GM23338 (cell line): ENCODE results near the gene MYORG. TPM values are rescaled to one million over a fixed set of nuclear protein-coding genes. Genes with fewer than 3 reads are reported as not detected.
"Not testable (repeated sequence)": the region's sequence is repeated elsewhere in the genome, so short reads cannot be mapped to it uniquely, and the experiment has no call there.

Experiments used
- ATAC-seq: fragments of 200-7000 bp; cut with Tn5 transposase; 3 replicates; pipeline ENCODE4 v1.9.1; 2020
- DNase-seq: peaks from one replicate; pipeline ENCODE4 v3.0.0-alpha.2; 2015; ENCODE audit warnings: low spot score
- H2AFZ ChIP-seq: fragments of 200-600 bp; sonication (generic); 2 replicates; pipeline ENCODE4 v1.8.0; 2016; ENCODE audit warnings: antibody characterized with exemption, mild to moderate bottlenecking, moderate library complexity
- H3F3A ChIP-seq: fragments of 200-600 bp; sonication (generic); replicated peaks from 2 replicates; pipeline ENCODE4 v1.8.0; 2017; ENCODE audit warnings: antibody characterized with exemption, mixed run types, low read depth
- H3K27ac ChIP-seq: fragments of 200-600 bp; sonication (generic); 2 replicates; pipeline ENCODE4 v1.6.1; 2016; ENCODE audit warnings: low read depth
- H3K27me3 ChIP-seq: fragments of 200-600 bp; sonication (generic); 2 replicates; pipeline ENCODE4 v1.8.0; 2016; ENCODE audit warnings: mild to moderate bottlenecking, mixed run types, moderate library complexity; ENCODE audit not compliant: insufficient read depth
- H3K36me3 ChIP-seq: fragments of 200-600 bp; sonication (generic); 2 replicates; pipeline ENCODE4 v1.8.0; 2016; ENCODE audit warnings: mild to moderate bottlenecking; ENCODE audit not compliant: insufficient read depth
- H3K4me1 ChIP-seq: fragments of 200-600 bp; sonication (generic); 2 replicates; pipeline ENCODE4 v1.8.0; 2016; ENCODE audit warnings: mild to moderate bottlenecking, moderate library complexity; ENCODE audit not compliant: insufficient read depth
- H3K4me2 ChIP-seq: fragments of 200-600 bp; sonication (generic); 2 replicates; pipeline ENCODE4 v1.7.1; 2017; ENCODE audit warnings: mixed run types
- H3K4me3 ChIP-seq: fragments of 200-600 bp; sonication (generic); 2 replicates; pipeline ENCODE4 v1.6.1; 2016; ENCODE audit warnings: mixed run types
- H3K79me2 ChIP-seq: fragments of 200-600 bp; sonication (generic); replicated peaks from 2 replicates; pipeline ENCODE4 v1.8.0; 2017; ENCODE audit warnings: mild to moderate bottlenecking; ENCODE audit not compliant: insufficient read depth
- H3K9me2 ChIP-seq: fragments of 200-600 bp; sonication (generic); 2 replicates; pipeline ENCODE4 v1.8.0; 2017; ENCODE audit not compliant: insufficient read depth
- H4K20me1 ChIP-seq: fragments of 200-600 bp; sonication (generic); replicated peaks from 2 replicates; pipeline ENCODE4 v1.8.0; 2017; ENCODE audit warnings: mild to moderate bottlenecking; ENCODE audit not compliant: insufficient read depth
- H3K27ac Mint-ChIP-seq: 2 replicates; pipeline ENCODE4 v1.8.0; 2020; ENCODE audit warnings: inconsistent platforms, mild to moderate bottlenecking, moderate library complexity, mixed read lengths
- H3K27me3 Mint-ChIP-seq: 3 replicates; pipeline ENCODE4 v1.8.0; 2022; ENCODE audit warnings: low read depth, mild to moderate bottlenecking, moderate library complexity, mixed read lengths, inconsistent platforms; ENCODE audit not compliant: insufficient read depth, poor library complexity
- H3K36me3 Mint-ChIP-seq: 3 replicates; pipeline ENCODE4 v1.8.0; 2021; ENCODE audit warnings: low read depth, mild to moderate bottlenecking, inconsistent platforms, moderate library complexity, mixed read lengths
- H3K4me1 Mint-ChIP-seq: 3 replicates; pipeline ENCODE4 v1.8.0; 2020; ENCODE audit warnings: mild to moderate bottlenecking, inconsistent platforms, mixed read lengths
- H3K4me3 Mint-ChIP-seq: 3 replicates; pipeline ENCODE4 v1.8.0; 2021; ENCODE audit warnings: moderate library complexity, mild to moderate bottlenecking, inconsistent platforms, mixed read lengths
- H3K9me3 Mint-ChIP-seq: 3 replicates; pipeline ENCODE4 v1.8.0; 2020; ENCODE audit warnings: moderate library complexity, mild to moderate bottlenecking, inconsistent platforms, mixed read lengths
- ETS1 ChIP-seq: IDR thresholded peaks from 2 replicates; pipeline ENCODE4 v1.6.1; 2016; ENCODE audit warnings: antibody characterized with exemption
- EZH2 ChIP-seq: fragments of 200-600 bp; sonication (generic); IDR thresholded peaks from one replicate; pipeline ENCODE4 v1.8.0; 2017; ENCODE audit warnings: antibody characterized with exemption, mild to moderate bottlenecking, low read depth; ENCODE audit not compliant: unreplicated experiment
- EZH2phosphoT487 ChIP-seq: fragments of 200-600 bp; sonication (generic); IDR thresholded peaks from one replicate; pipeline ENCODE4 v1.8.1; 2018; ENCODE audit warnings: antibody characterized with exemption; ENCODE audit not compliant: unreplicated experiment
- JUNB ChIP-seq: IDR thresholded peaks from one replicate; pipeline ENCODE4 v1.6.1; 2016; ENCODE audit warnings: antibody characterized with exemption; ENCODE audit not compliant: unreplicated experiment
- POLR2AphosphoS5 ChIP-seq: IDR thresholded peaks from 2 replicates; pipeline ENCODE4 v1.6.1; 2016; ENCODE audit warnings: antibody characterized with exemption, low read depth
- REST ChIP-seq: IDR thresholded peaks from one replicate; pipeline ENCODE4 v1.6.1; 2018; ENCODE audit warnings: antibody characterized with exemption; ENCODE audit not compliant: unreplicated experiment
- STAT1 ChIP-seq: IDR thresholded peaks from one replicate; pipeline ENCODE4 v1.6.1; 2016; ENCODE audit warnings: antibody characterized with exemption; ENCODE audit not compliant: unreplicated experiment
- ZNF331 ChIP-seq: fragments of 250-450 bp; sonication (Bioruptor Pico); IDR thresholded peaks from 2 replicates; pipeline ENCODE4 v1.5.0; 2020; ENCODE audit warnings: low read depth, mild to moderate bottlenecking, moderate library complexity
- polyA plus RNA-seq: library from polyadenylated mRNA; unstranded; fragments of >200 nt; fragmentation: Nextera tagmentation; extraction: Ambion mirVana; gene quantifications from 2 replicates; pipeline ENCODE4 v1.2.1, GENCODE V29; 2016
- total RNA-seq: library from RNA; depleted of rRNA; stranded (reverse); fragments of >200 nt; shearing (Covaris generic); gene quantifications from 2 replicates; pipeline ENCODE4 v1.2.3, GENCODE V29; 2014

Gene MYORG
- total and polyA plus RNA-seq, 2 experiments from 2014 or later: 1.5 to 7.3 TPM

DNA sequence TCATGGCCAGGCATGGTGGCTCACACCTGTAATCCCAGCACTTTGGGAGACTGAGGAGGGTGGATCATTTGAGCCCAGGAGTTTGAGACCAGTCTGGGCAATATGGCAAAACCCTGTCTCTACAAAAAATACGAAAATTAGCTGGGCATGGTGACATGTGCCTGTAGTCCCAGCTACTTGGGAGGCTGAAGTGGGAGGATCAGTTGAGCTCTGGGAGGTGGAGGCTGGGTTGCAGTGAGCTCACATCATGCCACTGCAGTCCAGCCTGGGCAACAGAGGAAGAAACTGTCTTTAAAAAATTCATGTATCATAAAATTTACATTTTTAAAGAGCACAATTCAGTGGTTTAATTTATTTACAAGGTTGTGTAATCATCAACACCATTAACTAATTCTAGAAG lies 23.7 kb downstream of the MYORG start:
- not testable (repeated sequence) for H3K9me2 ChIP-seq, H3K27me3 Mint-ChIP-seq, H3F3A ChIP-seq, H3K4me2 ChIP-seq, H4K20me1 ChIP-seq, H3K36me3 Mint-ChIP-seq, H3K27ac ChIP-seq, H3K4me1 Mint-ChIP-seq, DNase-seq, H3K36me3 ChIP-seq, H3K4me3 ChIP-seq, H3K4me1 ChIP-seq, H2AFZ ChIP-seq, H3K79me2 ChIP-seq, ATAC-seq, H3K27ac Mint-ChIP-seq, H3K4me3 Mint-ChIP-seq, H3K27me3 ChIP-seq
- H3K9me3 Mint-ChIP-seq: peaks cover 13% of the 10 kb centered on the region; the same call in 2 of the 3 replicates

DNA sequence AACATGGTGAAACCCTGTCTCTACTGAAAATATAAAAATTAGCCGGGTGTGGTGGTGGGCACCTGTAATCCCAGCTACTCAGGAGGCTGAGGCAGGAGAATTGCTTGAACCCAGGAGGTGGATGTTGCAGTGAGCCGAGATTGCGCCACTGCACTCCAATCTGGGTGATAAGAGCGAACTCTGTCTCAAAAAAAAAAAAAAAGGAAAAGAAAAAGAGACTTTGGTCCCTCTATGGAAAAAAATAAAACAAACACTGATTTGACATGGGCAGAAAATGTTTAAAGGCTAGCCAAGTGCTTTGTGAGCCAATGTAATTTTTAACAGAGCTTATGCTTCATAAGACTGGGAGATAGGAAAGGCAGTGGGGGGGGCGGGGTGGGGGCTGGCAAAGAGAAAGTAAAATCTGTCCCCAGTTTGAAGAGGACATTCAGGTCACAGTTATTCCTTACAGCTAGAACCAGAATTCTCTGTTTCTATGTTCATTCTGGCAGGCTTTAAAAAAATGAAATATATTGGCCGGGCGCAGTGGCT lies 24.5 kb downstream of the MYORG start:
- not testable (repeated sequence) for H3K36me3 Mint-ChIP-seq, H2AFZ ChIP-seq, H3K4me1 ChIP-seq, H3K9me2 ChIP-seq, H3K27me3 Mint-ChIP-seq, H4K20me1 ChIP-seq, H3K9me3 Mint-ChIP-seq, H3K27ac Mint-ChIP-seq, H3K4me3 Mint-ChIP-seq, H3K36me3 ChIP-seq, H3K4me2 ChIP-seq, ATAC-seq, H3K4me3 ChIP-seq, H3K4me1 Mint-ChIP-seq, DNase-seq, H3K79me2 ChIP-seq, H3K27ac ChIP-seq, H3F3A ChIP-seq, H3K27me3 ChIP-seq

DNA sequence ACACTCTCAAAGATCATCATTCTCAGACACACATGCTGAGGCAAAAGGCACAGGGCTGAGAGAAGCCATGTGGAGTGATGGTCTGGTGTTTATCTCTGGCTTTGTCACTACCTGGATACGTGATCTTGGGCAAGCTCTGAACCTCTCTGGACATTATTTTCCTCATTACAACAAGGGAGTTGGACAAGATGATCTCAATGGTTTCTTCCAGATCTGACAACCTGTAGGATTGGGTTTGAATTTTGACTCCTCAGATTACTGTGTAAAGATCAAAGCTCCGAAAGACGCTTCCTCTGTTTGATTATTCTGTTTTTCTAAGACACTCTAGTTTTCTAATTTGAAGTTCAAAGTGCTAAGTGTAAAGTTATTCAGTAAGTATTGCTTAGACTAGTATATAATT lies 27.4 kb downstream of the MYORG start:
- no peaks in the 10 kb centered on the region for H3K36me3 Mint-ChIP-seq
- H3K4me1 Mint-ChIP-seq: peaks cover 4% of the 10 kb centered on the region; the same call in 1 of the 3 replicates
- TF ChIP-seq POLR2AphosphoS5 (no peak), EZH2 (no peak), STAT1 (no peak), JUNB (no peak), ETS1 (no peak), ZNF331 (CRISPR knock-in tag) (no peak), EZH2phosphoT487 (no peak), REST (no peak)

More for the DNA sequence above, 27.4 kb downstream of the MYORG start:
- DNase-seq (no peak), ATAC-seq (no peak)
- Histone ChIP-seq H3K27me3 (no peaks in the 10 kb centered on the region), H3K4me2 (no peak overlapping the region), H3K36me3 (no peaks in the 10 kb centered on the region), H3F3A (no peaks in the 10 kb centered on the region), H3K79me2 (no peaks in the 10 kb centered on the region), H3K9me2 (no peaks in the 10 kb centered on the region), H2AFZ (no peak overlapping the region), H3K27ac (no peak overlapping the region), H3K4me3 (no peak overlapping the region), H3K4me1 (no peaks in the 10 kb centered on the region), H4K20me1 (no peaks in the 10 kb centered on the region)
- Mint-ChIP-seq H3K4me3 (no peak overlapping the region), H3K9me3 (no peaks in the 10 kb centered on the region; the same call in 2 of the 3 replicates), H3K27ac (no peak overlapping the region), H3K27me3 (peaks cover 3% of the 10 kb centered on the region)
